ENCODE results near the gene HORMAD1.

DNA sequence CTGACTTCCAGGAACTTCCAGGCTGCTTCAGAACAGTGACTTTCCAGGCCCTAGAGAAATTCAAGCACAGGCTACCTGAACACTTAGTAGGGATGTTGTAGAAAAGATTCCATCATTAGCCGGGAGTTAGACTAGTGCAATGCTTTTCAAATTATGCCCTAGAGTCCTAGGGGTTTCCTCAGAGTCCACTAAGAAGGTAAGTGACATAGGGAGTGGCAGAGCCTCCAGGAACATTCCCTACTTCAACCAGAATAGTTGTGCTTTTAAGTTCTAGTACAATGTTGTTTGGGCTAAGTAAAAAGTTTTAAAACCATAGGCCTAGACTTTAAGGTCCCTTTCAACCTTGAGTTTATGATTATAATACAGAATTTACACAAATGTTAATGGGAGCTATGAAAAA lies 14.6 kb downstream of the HORMAD1 start:
- TF ChIP-seq, protein P1, sequence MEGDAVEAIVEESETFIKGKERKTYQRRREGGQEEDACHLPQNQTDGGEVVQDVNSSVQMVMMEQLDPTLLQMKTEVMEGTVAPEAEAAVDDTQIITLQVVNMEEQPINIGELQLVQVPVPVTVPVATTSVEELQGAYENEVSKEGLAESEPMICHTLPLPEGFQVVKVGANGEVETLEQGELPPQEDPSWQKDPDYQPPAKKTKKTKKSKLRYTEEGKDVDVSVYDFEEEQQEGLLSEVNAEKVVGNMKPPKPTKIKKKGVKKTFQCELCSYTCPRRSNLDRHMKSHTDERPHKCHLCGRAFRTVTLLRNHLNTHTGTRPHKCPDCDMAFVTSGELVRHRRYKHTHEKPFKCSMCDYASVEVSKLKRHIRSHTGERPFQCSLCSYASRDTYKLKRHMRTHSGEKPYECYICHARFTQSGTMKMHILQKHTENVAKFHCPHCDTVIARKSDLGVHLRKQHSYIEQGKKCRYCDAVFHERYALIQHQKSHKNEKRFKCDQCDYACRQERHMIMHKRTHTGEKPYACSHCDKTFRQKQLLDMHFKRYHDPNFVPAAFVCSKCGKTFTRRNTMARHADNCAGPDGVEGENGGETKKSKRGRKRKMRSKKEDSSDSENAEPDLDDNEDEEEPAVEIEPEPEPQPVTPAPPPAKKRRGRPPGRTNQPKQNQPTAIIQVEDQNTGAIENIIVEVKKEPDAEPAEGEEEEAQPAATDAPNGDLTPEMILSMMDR (conservative IDR thresholded peaks at IDR 0.05 in 1 of 2, IDR thresholded peaks at IDR 0.05 in 1 of 2; ENCODE audit: low read depth in 1 of 2, low read length in 2 of 2) = no peak
- TF ChIP-seq EZH2 (IDR thresholded peaks at IDR 0.05; ENCODE audit: low read length, missing control alignments) = no peak

Measured in fibroblast of lung (primary cell).